K562 (cell line): Measurements from ENCODE around the gene HMCN1.

ENCODE experiments used
- BDP1 ChIP-seq: IDR thresholded peaks from 3 replicates; pipeline ENCODE4 v1.6.1; 2011; ENCODE audit not compliant: insufficient read length, insufficient read depth
- CEBPB ChIP-seq: fragments of 450-650 bp; IDR thresholded peaks from 2 replicates; pipeline ENCODE4 v1.6.1; 2016; ENCODE audit warnings: missing genetic modification characterization, missing compliant biosample characterization
- CTCF ChIP-seq, 3 experiments: IDR thresholded peaks in 2 of 3; conservative IDR thresholded peaks in 1 of 3; 2 replicates each; pipeline ENCODE4 v1.5.1; 2011 to 2012; ENCODE audit warnings: low read length in 3 of 3, mild to moderate bottlenecking in 3 of 3, control low read depth in 2 of 3, improper control_type of control experiment in 1 of 3, inconsistent platforms in 1 of 3, low read depth in 1 of 3, mixed read lengths in 1 of 3, moderate library complexity in 1 of 3; ENCODE audit not compliant: insufficient read depth in 2 of 3
- ELK1 ChIP-seq: sonication (generic); formaldehyde crosslinking; IDR thresholded peaks from 2 replicates; pipeline ENCODE4 v1.8.1; 2022; ENCODE audit warnings: missing genetic modification reagents
- MXI1 ChIP-seq: IDR thresholded peaks from 2 replicates; pipeline ENCODE4 v1.6.1; 2011; ENCODE audit warnings: low read depth, mild to moderate bottlenecking, improper control_type of control experiment, low read length
- NELFE ChIP-seq: IDR thresholded peaks from 2 replicates; pipeline ENCODE4 v1.6.1; 2011; ENCODE audit warnings: mild to moderate bottlenecking; ENCODE audit not compliant: insufficient read depth, insufficient read length
- NR0B1 ChIP-seq: fragments of 450-650 bp; IDR thresholded peaks from one replicate; pipeline ENCODE4 v1.6.1; 2018; ENCODE audit warnings: mild to moderate bottlenecking, moderate library complexity; ENCODE audit not compliant: partially characterized antibody
- POU5F1 ChIP-seq: fragments of 150-350 bp; IDR thresholded peaks from 2 replicates; pipeline ENCODE4 v1.6.1; 2014; ENCODE audit warnings: borderline replicate concordance, low read length, low read depth, mild to moderate bottlenecking; ENCODE audit not compliant: partially characterized antibody
- TEAD4 ChIP-seq, 2 experiments: sonication (generic) in 1 of 2; formaldehyde crosslinking in 1 of 2; IDR thresholded peaks; 2 replicates each; pipeline versions ENCODE4 v1.6.1 to v1.8.0; 2012 to 2022; ENCODE audit warnings: borderline replicate concordance in 1 of 2, inconsistent platforms in 1 of 2, low read length in 1 of 2, mild to moderate bottlenecking in 1 of 2, missing genetic modification reagents in 1 of 2
- ZBTB40 ChIP-seq, 2 experiments: fragments of 450-650 bp in 1 of 2; sonication (generic) in 1 of 2; formaldehyde crosslinking in 1 of 2; IDR thresholded peaks; 2 replicates each; pipeline versions ENCODE4 v1.7.1 to v1.9.0; 2016 to 2022; ENCODE audit warnings: inconsistent platforms in 1 of 2, mild to moderate bottlenecking in 1 of 2, missing genetic modification reagents in 1 of 2
- ZKSCAN1 ChIP-seq: fragments of 150-350 bp; IDR thresholded peaks from 2 replicates; pipeline ENCODE4 v1.6.1; 2016; ENCODE audit warnings: low read depth, low read length
- ZNF146 ChIP-seq: IDR thresholded peaks from one replicate; pipeline ENCODE4 v1.6.1; 2018; ENCODE audit warnings: missing compliant biosample characterization; ENCODE audit not compliant: unreplicated experiment
- ZNF280A ChIP-seq: fragments of 450-650 bp; IDR thresholded peaks from 2 replicates; pipeline ENCODE4 v1.6.1; 2018; ENCODE audit warnings: mild to moderate bottlenecking, low read depth; ENCODE audit not compliant: partially characterized antibody

- no peak for TF ChIP-seq NR0B1
- TF ChIP-seq NELFE, result no peak
- TF ChIP-seq POU5F1, result no peak
- no peak for TF ChIP-seq ZNF280A
- no peak for TF ChIP-seq CTCF (IDR thresholded peaks at IDR 0.05 in 2 of 3, conservative IDR thresholded peaks at IDR 0.05 in 1 of 3; ENCODE audit: insufficient read depth in 2 of 3, low read depth in 1 of 3, low read length in 3 of 3)
- no peak for TF ChIP-seq ZKSCAN1
- TF ChIP-seq ZNF146 (CRISPR knock-in tag), result no peak
- no peak for TF ChIP-seq BDP1
- TF ChIP-seq ELK1, result no peak
- no peak for TF ChIP-seq CEBPB (tag)
- no peak for TF ChIP-seq ZBTB40 (IDR thresholded peaks at IDR 0.05)
- TF ChIP-seq ZBTB40 (CRISPR knock-in tag; IDR thresholded peaks at IDR 0.05), result no peak
- no peak for TF ChIP-seq MXI1
- TF ChIP-seq TEAD4 (IDR thresholded peaks at IDR 0.05; ENCODE audit: low read length), result no peak
- no peak for TF ChIP-seq TEAD4 (CRISPR knock-in tag; IDR thresholded peaks at IDR 0.05; ENCODE audit: borderline replicate concordance)
These were observed 123.3 kb downstream of the HMCN1 start for GRCh38 chr1:185857442-185857841.
